Caki2 (cell line): ENCODE results near the gene EEF1A2. TPM values are rescaled to one million over a fixed set of nuclear protein-coding genes. Genes with fewer than 3 reads are reported as not detected.
A peak's percentile ranks its signal among the peaks of the same experiment; 100 is the strongest.

Experiments
- DNase-seq: peaks from one replicate; pipeline ENCODE4 v3.0.0-alpha.2; 2015; ENCODE audit warnings: low read depth
- in situ Hi-C: cut with HindIII; loops from 2 replicates; pipeline ENCODE4 v1.10.0; 2016; ENCODE audit warnings: low sequenced_read_pairs, low pct_unique_long_range_greater_than_20kb, mixed read lengths
- total RNA-seq: library from RNA; depleted of rRNA; stranded (reverse); fragments of >200 nt; shearing (Covaris generic); gene quantifications from 2 replicates; pipeline ENCODE4 v1.2.3, GENCODE V29; 2014; ENCODE audit warnings: low replicate concordance

The EEF1A2 gene
- total RNA-seq, 1 experiment from 2014 or later, result 281 TPM

DNA sequence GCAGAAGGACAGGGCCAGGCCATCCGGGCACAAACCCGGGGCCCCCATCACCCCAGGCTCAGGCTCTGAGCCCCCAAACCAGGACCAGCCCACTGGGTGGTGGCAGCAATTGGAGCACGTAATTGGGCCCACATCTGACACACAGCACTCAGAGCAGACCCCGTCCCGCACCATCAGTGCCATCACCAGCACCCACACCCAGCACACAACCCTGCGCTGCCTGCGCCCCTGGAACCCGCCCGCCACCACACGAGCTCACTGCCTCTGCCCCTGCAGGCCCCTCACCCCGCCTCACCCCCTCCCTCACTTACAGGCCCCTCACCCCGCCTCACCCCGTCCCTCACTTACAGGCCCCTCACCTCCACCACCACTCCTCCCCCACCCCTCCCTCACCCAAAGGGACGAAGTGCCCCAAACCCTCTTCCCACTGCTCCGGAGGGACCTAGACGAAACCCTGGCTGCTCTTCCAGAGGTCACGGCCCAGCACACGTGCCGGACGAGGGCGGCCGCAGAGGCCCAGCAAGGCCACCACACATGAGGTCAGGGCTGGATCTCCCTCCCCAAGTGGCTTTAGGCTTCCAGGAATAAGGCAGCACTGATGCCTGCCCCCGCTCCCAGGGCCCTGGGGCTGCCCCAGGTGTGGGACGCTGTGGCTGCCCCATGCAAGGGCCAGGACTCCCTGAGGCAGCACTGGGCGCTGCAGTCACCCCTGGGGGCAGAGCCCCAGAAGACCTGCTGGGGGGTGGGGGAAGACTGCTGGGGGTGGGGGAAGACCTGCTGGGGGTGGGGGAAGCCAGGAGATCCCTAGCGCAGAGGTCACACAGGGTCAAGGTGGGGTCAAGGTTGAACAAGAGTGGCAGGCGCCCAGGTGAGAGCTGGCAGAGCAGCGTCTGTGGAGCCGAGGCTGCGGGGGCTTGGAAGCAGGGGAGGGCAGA is 48.8 kb downstream of the EEF1A2 start:
- DNase-seq, result no peak
- in situ Hi-C loops, result no loop called here

DNA sequence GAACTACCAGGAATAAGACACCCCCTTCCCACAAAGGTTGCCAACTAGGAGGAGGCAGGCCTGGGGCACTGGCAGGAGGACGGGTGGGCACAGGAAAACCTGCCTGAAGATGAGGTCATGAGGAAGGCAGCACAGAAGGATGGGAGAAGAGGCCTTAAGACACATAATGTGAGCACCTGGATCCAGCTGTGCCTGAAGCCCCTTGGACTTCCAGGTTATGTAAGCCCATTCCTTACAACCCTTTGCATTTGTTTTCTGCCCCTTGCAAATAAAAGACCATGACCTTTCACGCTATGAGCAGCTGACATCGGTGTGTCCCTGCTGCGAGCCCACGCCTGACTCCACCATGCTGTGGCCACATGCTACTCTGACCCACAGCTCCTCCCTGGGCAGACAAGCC is 49.9 kb downstream of the EEF1A2 start:
- in situ Hi-C loops, result no loop called here

DNA sequence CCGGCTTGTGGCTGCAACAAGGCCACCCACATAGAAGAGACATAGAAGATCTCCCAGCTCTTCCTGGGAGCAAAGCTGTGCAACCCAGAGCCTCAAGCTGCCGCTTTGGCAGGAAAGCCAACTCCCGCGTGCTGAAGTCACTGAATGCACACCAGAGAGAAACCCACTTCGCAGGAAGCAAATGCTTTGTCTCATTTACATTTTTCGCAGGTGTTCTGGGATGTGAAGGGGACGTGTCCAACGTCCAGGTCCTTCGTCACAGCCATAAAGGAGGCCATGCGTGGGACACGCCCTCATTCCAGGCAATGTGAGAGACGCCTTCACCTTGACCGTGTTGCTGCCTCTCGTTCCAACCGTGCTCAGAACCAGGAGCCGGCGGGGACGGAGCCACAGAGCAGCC is 50.9 kb downstream of the EEF1A2 start:
- in situ Hi-C loops, result no loop called here
- DNase-seq, result no peak

More for the DNA sequence above, 49.9 kb downstream of the EEF1A2 start:
- no peak for DNase-seq

DNA sequence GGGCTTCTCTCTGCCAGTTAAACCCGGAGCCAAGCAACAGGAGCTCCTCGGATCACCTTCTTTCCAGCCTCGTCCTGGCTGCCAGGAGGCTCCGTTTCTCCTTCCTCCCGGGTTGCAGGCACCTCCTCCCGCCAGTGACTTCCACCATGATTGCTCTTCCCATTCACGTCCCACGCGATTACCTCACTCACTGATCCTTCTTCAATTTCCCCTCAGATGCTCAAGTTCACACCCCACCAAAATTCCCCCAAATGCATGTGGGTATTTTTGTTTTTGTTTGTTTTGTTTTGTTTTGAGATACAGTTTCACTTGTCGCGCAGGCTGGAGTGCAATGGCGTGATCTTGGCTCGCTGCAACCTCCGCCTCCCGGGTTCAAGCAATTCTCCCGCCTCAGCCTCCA is 51.6 kb downstream of the EEF1A2 start:
- no peak for DNase-seq
- in situ Hi-C loops, result no loop called here

DNA sequence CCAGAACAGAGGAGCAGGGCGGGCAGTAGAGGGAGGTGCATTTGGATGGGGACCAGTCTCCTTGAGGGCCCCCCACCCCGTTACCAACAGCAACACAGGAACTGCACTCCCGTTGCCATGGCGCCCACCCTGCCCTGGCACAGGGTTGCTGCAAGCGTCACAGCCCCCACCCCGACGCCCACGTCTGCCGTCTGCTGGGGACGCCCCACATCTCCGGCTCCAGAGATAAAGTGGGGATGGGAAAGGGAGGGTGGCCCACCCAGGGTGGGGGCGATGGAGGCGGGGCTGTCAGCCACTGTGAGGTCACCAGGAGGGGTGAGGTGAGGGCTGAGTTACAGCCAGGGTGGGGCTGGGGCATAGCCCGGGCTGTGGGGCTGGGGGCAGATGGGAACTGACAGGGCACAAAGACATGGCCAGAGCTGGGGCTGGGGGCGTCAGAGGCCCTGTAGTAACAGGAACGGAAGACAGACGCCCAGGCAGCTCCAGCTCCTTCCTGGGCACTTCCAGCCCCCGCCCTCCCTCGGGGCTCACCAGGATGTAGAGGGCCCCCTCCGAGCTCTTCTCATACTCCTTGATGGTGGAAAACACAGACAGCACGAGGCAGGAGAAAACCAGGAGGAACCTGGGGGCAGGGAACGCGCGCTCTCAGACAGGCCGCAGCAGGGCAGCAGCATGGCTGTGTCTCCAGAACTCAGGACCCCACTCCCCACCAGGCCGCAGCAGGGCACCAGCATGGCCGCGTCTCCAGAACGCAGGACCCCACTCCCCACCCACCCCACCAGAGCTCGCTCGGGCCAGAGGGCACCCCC is 52.5 kb downstream of the EEF1A2 start:
- no peak for DNase-seq
- in situ Hi-C loops, result no loop called here

DNA sequence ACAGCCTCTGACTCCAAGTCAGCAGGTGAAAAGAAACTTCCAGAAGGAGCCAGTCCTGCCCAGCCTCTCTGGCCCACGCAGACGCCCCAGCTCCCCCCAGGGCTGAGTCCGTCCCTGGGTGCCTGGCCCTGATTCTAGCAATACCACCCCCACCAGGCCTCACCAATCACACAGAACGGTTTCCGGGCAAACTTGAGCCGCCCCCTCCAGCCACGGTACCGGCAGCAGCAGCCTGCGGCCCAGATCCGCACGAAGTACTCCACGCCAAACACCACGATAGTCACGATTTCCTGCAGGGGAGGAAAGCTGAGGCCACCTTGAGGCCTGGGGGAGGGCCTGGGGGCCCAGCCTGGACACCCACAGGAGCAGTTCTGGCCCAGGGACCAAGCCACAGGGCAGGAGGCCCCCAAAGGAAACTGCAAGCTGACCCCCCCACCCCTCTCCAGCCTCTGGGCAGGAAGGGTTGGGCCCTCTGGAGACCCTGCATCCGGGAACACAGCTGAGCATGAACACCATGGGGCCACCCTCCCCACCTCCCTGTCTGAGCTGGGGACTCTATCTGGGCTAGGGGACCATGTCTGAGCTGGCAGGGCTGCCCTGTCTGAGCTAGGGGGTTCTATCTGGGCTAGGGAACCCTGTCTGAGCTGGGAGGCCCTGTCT is 53.7 kb downstream of the EEF1A2 start:
- DNase-seq, result no peak
- in situ Hi-C loops, result no loop called here

DNA sequence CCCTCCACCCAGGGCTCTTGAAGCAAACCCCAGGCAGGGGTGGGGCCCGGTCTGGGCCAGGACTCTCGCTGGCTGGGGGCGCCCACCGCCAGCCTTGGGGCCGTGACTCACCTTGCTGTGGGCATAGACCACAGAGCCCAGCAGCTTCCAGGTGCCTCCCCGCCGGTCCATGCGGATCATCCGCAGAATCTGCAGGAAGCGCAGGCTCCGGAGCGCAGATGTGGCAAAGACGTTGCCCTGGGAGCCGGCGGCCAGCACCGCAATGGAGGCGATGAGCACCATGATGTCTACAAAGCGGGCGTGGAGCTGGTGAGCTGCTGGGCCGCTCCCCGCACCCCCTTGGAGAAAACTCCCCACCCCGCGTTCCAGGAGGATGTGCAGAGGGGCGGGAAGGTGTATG is 54.3 kb downstream of the EEF1A2 start:
- in situ Hi-C loops, result no loop called here
- no peak for DNase-seq

DNA sequence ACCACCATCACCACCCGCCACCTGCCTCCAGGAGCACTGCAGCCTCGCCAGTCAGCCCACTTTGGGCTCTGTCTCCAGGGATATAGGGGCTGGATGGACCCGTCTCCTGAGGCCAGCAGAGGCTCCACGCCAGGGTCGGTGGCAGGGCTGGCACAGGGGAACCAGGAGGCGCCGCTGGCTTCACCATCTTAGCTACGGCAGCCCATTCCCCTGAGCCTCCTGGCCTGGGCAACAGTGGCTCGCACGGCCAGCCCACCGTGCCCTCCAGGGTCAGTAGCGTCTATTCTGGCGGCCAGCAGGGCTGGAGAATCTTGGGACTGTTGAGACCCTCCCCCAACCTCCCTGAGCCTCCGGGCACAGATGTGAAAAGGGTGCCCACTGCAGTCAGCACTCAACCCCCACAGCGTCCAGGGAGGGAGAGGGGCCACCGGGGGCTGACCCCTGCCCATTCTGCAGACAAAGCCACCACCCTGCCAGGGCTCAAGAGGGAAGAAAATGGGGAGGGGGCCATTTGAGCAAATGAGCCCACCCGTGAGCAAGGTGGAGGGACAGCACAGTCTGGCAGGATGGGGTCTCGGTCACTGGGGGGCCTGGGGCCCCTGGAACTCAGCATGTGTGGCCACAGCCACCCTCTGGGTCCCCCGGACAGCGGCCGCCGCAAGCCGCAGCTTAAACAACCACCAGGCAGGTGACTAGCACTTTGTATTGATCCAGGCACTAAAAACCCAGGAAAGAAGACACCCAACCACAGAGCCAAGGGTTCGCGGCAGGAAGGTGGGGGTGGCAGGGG is 55.1 kb downstream of the EEF1A2 start:
- in situ Hi-C loops, result no loop called here
- DNase-seq, result no peak

DNA sequence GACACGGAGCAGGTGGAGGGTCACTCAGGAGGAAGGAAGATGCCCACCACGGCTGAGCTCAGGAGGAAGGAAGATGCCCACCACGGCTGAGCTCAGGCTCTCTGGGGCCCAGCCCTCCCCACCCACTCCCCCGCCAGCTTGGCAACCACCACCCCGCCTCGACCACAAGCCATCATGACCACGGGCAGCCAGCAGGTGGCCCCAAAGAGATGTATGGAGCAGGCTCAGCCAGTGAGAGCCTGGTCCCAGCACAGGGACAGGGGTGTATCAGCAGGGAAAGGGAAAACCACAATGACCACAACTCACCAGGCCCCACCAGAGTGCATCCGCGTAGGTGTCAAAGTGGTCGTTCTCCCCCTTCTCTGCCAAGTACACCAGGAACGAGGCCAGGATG is 56.8 kb downstream of the EEF1A2 start:
- DNase-seq, result peak; percentile 49
- in situ Hi-C loops, result no loop called here

DNA sequence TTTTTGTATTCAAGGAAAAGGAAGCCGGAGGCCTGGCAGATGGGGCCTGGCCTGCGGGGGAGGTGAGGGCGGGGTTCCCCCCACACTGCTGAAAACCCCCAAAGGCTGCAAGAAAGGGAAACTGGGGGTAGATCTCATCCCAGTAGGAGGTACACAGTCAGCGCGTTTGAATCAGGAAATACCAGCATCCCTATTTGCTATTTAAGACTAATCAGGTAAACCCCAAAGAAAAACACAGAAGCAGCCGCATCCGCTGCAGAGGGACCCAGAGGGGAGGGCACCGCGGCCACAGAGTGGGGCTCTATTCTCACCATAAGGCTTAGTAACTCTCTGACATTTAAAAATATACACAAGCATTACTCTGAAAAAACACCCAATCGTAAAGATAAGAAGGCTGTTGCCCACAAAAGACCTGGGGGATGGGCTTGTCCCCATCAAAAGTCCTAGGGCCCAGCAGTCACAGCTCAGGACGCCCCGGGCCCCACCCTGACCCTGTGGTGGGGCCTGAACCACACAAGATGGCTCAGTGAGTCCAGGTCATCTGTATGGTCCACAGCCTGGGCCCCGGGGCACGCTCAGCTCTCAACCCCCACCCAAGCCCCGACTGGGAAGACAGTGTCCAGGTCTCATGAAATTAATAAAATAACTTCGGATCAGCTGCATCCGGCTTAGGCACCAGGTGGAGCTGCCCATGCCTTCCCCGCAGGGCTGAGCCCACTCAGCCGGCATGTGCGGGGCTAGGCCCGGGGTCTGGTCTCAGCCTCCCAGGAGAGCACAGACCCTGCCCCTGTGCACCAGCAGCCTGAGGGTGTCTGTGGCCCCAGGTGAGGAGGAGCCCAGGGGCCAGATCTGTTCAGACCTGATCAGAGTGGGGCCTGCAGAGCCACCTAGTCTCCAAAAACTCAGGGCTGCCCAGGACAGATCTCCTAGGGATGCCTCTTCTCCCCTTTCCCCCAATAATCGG is 57.5 kb downstream of the EEF1A2 start:
- in situ Hi-C loops, result no loop called here
- DNase-seq, result no peak

DNA sequence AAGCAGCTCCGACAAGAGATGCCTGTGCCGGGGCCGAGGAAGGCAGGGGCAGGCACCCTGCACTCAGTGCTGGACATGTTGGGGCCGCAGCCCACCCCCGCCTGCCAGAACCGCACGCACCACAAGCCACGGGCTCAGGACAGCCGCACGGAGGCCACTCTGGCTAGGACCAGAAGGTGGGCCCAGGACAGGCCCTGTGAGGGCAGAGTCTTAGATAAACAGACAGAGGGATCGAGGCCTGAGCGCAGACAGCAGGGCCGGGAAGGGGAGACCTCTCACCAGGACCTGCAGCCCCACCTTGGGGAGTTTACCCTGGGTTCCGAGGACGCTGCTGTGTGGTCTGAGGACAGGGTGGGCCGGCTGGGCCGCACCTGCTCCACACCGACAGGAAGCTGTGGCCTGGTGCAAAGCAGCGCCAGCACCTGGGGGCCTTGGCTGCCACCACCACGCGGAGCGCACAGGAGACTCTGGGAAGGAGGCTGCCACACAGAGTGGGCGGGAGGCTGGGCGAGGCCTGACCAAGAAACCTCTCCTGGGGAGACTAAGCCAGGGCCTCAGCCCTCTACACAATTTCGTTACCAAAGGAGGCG is 58.4 kb downstream of the EEF1A2 start:
- no peak for DNase-seq
- in situ Hi-C loops, result no loop called here

DNA sequence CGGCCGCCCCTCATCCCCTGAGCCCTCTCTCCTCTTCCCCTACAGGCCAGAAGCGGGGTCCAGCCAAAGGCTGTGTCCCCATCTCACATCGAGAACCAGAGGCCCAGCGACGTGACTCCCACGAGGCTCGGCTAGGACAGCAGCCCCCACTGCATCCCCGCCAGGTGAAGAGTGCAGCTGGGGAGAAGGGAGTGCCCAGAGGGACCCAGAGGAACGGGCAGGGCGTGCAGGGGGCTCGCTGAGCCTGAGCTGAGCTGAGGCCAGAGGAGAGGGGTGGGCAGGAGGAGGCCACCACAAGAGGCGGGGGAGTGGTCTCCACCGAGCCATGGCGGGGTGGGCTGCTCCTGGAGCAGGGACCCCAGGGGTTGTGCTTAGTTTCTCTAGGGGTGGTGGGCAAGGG is 59.0 kb downstream of the EEF1A2 start:
- no peak for DNase-seq
- in situ Hi-C loops, result no loop called here

DNA sequence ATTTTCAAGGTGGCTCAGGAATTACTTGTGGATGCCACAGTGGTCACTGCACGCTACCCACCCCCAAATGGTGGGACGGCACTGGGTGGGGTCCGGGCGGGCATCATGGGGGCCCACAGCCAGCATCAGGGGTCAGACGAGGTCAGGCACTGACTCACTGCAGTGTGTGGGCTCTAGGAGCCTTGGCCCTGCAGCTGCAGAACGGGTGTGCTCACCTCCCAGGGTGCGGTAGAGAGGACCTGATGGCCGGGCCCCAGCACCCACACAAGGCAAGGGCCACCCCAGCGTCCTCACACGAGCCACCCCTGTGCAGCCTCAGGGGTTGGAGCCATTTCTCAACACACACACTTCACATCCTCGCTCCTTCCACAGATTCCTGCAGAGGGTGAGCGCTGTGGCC is 60.8 kb downstream of the EEF1A2 start:
- no peak for DNase-seq
- in situ Hi-C loops, result no loop called here
